Neutrophil (primary cell): ENCODE measurements around the gene CNTLN.
"Not testable (repeated sequence)": the region's sequence is repeated elsewhere in the genome, so short reads cannot be mapped to it uniquely, and the experiment has no call there.

Experiments
- H3K27ac ChIP-seq: fragments of 200-600 bp; sonication (generic); 2 replicates; pipeline ENCODE4 v1.5.1; 2016; ENCODE audit warnings: mild to moderate bottlenecking, moderate library complexity
- H3K27me3 ChIP-seq: fragments of 200-600 bp; sonication (generic); 2 replicates; pipeline ENCODE4 v1.6.0; 2016; ENCODE audit warnings: mild to moderate bottlenecking
- H3K36me3 ChIP-seq: fragments of 200-600 bp; sonication (generic); 2 replicates; pipeline ENCODE4 v1.5.1; 2017
- H3K4me1 ChIP-seq, 2 experiments: fragments of 200-600 bp in 1 of 2; sonication (generic) in 1 of 2; 1 replicate in 1 of 2; 2 replicates in 1 of 2; pipeline versions ENCODE4 v1.5.1 to v1.6.1; 2013 to 2016; ENCODE audit warnings: low read depth in 1 of 2, low read length in 1 of 2, mild to moderate bottlenecking in 1 of 2, moderate library complexity in 1 of 2; ENCODE audit not compliant: control insufficient read depth in 1 of 2, insufficient read depth in 1 of 2
- H3K4me3 ChIP-seq, 2 experiments: fragments of 200-600 bp in 1 of 2; sonication (generic) in 1 of 2; 1 replicate in 1 of 2; 2 replicates in 1 of 2; pipeline ENCODE4 v1.5.1; 2013 to 2016; ENCODE audit warnings: low read depth in 1 of 2, low read length in 1 of 2, mild to moderate bottlenecking in 1 of 2, moderate library complexity in 1 of 2
- H3K9me3 ChIP-seq: fragments of 200-600 bp; sonication (generic); 2 replicates; pipeline ENCODE4 v1.5.1; 2016
- TF ChIP-seq, protein P1 (sequence below): fragments of 200-600 bp; sonication (generic); IDR thresholded peaks from 2 replicates; pipeline ENCODE4 v1.5.1; 2016; ENCODE audit warnings: antibody characterized with exemption

The CNTLN gene

DNA sequence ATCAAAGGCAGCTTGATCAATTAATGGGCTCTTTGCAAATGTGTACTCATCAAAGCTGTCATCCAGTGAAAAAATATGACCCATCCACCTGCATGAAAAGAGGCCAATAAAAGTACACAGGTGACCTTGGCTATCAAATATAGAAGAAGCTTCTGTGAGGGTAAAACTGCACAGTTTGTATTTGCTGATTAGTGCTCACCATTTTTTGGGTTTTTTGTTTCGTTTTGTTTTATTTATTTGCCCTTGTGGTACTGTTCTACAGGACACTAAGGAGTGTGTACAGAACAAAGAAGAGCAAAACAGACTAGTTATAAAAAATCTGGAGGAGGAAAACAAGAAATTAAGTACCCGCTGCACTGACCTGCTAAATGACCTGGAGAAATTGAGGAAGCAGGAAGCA is 101.3 kb downstream of the CNTLN start:
- Histone ChIP-seq H3K4me3 (no peak overlapping the region), H3K27ac (no peak overlapping the region), H3K4me1 (peaks cover 0 to 5% of the 10 kb centered on the region in 2 experiments), H3K9me3 (no peaks in the 10 kb centered on the region), H3K36me3 (no peaks in the 10 kb centered on the region), H3K27me3 (no peaks in the 10 kb centered on the region)
- TF ChIP-seq, protein P1, sequence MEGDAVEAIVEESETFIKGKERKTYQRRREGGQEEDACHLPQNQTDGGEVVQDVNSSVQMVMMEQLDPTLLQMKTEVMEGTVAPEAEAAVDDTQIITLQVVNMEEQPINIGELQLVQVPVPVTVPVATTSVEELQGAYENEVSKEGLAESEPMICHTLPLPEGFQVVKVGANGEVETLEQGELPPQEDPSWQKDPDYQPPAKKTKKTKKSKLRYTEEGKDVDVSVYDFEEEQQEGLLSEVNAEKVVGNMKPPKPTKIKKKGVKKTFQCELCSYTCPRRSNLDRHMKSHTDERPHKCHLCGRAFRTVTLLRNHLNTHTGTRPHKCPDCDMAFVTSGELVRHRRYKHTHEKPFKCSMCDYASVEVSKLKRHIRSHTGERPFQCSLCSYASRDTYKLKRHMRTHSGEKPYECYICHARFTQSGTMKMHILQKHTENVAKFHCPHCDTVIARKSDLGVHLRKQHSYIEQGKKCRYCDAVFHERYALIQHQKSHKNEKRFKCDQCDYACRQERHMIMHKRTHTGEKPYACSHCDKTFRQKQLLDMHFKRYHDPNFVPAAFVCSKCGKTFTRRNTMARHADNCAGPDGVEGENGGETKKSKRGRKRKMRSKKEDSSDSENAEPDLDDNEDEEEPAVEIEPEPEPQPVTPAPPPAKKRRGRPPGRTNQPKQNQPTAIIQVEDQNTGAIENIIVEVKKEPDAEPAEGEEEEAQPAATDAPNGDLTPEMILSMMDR: no peak

- no peaks in the 10 kb centered on the region for H3K4me1 ChIP-seq
- no peak overlapping the region for H3K4me3 ChIP-seq
- no peaks in the 10 kb centered on the region for H3K9me3 ChIP-seq
- TF ChIP-seq, protein P1: no peak
- H3K36me3 ChIP-seq: no peaks in the 10 kb centered on the region
- no peak overlapping the region for H3K27ac ChIP-seq
- no peaks in the 10 kb centered on the region for H3K27me3 ChIP-seq
These were observed 111.9 kb downstream of the CNTLN start for GRCh38 chr9:17246770-17247169.

GRCh38 chr9:17251100-17251499 is 116.3 kb downstream of the CNTLN start:
- Histone ChIP-seq H3K36me3 (no peaks in the 10 kb centered on the region), H3K27ac (no peak overlapping the region), H3K9me3 (no peaks in the 10 kb centered on the region), H3K27me3 (no peaks in the 10 kb centered on the region), H3K4me3 (no peak overlapping the region), H3K4me1 (no peaks in the 10 kb centered on the region)
- TF ChIP-seq, protein P1: no peak

GRCh38 chr9:17268531-17269188 is 133.8 kb downstream of the CNTLN start:
- H3K4me3 ChIP-seq, H3K36me3 ChIP-seq, H3K4me1 ChIP-seq, H3K9me3 ChIP-seq, H3K27me3 ChIP-seq, H3K27ac ChIP-seq: not testable (repeated sequence)

- H3K4me3 ChIP-seq: no peak overlapping the region
- no peaks in the 10 kb centered on the region for H3K27me3 ChIP-seq
- TF ChIP-seq, protein P1: no peak
- H3K4me1 ChIP-seq: no peaks in the 10 kb centered on the region
- no peak overlapping the region for H3K27ac ChIP-seq
- no peaks in the 10 kb centered on the region for H3K9me3 ChIP-seq
- H3K36me3 ChIP-seq: no peaks in the 10 kb centered on the region
These were observed 135.0 kb downstream of the CNTLN start for GRCh38 chr9:17269799-17270198.

GRCh38 chr9:17272536-17272935 is 137.7 kb downstream of the CNTLN start:
- TF ChIP-seq, protein P1: no peak
- H3K9me3 ChIP-seq: no peaks in the 10 kb centered on the region

More at GRCh38 chr9:17272536-17272935, 137.7 kb downstream of the CNTLN start:
- Histone ChIP-seq H3K27me3 (no peaks in the 10 kb centered on the region), H3K27ac (no peak overlapping the region), H3K36me3 (no peaks in the 10 kb centered on the region), H3K4me1 (no peaks in the 10 kb centered on the region), H3K4me3 (no peak overlapping the region)
